Left lung (tissue), 10 donors: ENCODE measurements around the gene ZBTB38. TPM values are rescaled to one million over a fixed set of nuclear protein-coding genes. Genes with fewer than 3 reads are reported as not detected.

Experiments used
- ATAC-seq: fragments of 200-7000 bp; cut with Tn5 transposase; one replicate; pipeline ENCODE4 v1.9.1; 2020; ENCODE audit warnings: moderate library complexity
- DNase-seq, 4 donors: peaks; one replicate each; pipeline ENCODE4 v3.0.0-alpha.2; 2013 to 2020
- H3K27ac ChIP-seq, 2 donors: fragments of 200-600 bp; sonication (generic) in 1 of 2; one replicate each; pipeline versions ENCODE4 v1.5.0 to v1.8.0; 2020 to 2021
- H3K27me3 ChIP-seq, 2 donors: fragments of 200-600 bp; sonication (generic) in 1 of 2; one replicate each; pipeline versions ENCODE4 v1.5.0 to v1.8.0; 2020 to 2021
- H3K36me3 ChIP-seq, 2 donors: fragments of 200-600 bp; sonication (generic) in 1 of 2; one replicate each; pipeline versions ENCODE4 v1.5.0 to v1.8.0; 2020 to 2021
- H3K4me1 ChIP-seq, 2 donors: fragments of 200-600 bp; one replicate each; pipeline ENCODE4 v1.8.0; 2021
- H3K4me3 ChIP-seq, 2 donors: fragments of 200-600 bp; sonication (generic) in 1 of 2; one replicate each; pipeline versions ENCODE4 v1.5.0 to v1.8.0; 2020 to 2021; ENCODE audit warnings: mild to moderate bottlenecking in 1 of 2
- H3K9me3 ChIP-seq, 2 donors: fragments of 200-600 bp; sonication (generic) in 1 of 2; one replicate each; pipeline versions ENCODE4 v1.5.0 to v1.8.0; 2020 to 2021
- intact Hi-C, 2 donors: fragments of 100-400 bp; cut with DNase I; formaldehyde crosslinking; loops; one replicate each; pipeline versions ENCODE4 v1.11.2 to v1.14.2; 2022
- polyA plus RNA-seq, 6 donors: library from polyadenylated mRNA; unstranded; fragments of 120-200 nt; gene quantifications; one replicate each; pipeline ENCODE4 v1.2.1, GENCODE V29; 2013; ENCODE audit not compliant: insufficient read length in 6 of 6
- total RNA-seq, 2 donors: library from RNA; stranded (reverse); fragmentation: NEBNext Ultra II Directional; extraction: Animal tissue kit (Norgen Biotek cat#: 25700); gene quantifications; one replicate each; pipeline ENCODE4 v1.2.1, GENCODE V29; 2021
- TF ChIP-seq, protein P1 (sequence below), 2 donors: fragments of 200-600 bp; sonication (generic) in 1 of 2; IDR thresholded peaks; one replicate each; pipeline versions ENCODE4 v1.5.0 to v1.8.0; 2021; ENCODE audit warnings: antibody characterized with exemption in 2 of 2
- donor health status: DM: no; HTN: yes; CAD: no.
- donor health status: DM: no; HTN: no; CAD: no.

ZBTB38 gene
- total and polyA plus RNA-seq, 8 donors, result 71.7 to 91.4 (median 82.6) TPM

DNA sequence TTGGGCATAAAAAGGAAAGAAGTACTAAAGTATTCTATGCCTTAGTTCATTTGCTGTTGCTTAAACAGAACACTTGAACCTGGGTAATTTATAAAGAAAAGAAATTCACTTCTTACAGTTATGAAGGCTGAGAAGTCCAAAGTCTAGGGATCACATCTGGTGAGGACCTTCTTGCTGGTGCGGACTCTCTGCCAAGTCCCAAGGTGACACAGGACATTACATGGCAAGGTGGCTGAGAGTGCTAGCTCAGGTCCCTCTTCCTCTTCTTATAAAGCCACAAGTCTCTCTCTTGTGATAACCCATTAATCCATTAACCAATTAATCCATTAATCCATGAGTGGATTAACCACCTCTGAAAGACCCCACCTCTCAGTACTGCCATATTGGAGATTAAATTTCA, 3.1 kb upstream of the ZBTB38 start:
- Histone ChIP-seq H3K27ac (peak overlapping the region in 1 of 2 donors; percentile 85), H3K36me3 (no peaks in the 10 kb centered on the region), H3K27me3 (no peaks in the 10 kb centered on the region), H3K4me3 (no peak overlapping the region), H3K9me3 (no peaks in the 10 kb centered on the region), H3K4me1 (peaks cover 31 to 50% of the 10 kb centered on the region in 2 donors)
- TF ChIP-seq, protein P1, sequence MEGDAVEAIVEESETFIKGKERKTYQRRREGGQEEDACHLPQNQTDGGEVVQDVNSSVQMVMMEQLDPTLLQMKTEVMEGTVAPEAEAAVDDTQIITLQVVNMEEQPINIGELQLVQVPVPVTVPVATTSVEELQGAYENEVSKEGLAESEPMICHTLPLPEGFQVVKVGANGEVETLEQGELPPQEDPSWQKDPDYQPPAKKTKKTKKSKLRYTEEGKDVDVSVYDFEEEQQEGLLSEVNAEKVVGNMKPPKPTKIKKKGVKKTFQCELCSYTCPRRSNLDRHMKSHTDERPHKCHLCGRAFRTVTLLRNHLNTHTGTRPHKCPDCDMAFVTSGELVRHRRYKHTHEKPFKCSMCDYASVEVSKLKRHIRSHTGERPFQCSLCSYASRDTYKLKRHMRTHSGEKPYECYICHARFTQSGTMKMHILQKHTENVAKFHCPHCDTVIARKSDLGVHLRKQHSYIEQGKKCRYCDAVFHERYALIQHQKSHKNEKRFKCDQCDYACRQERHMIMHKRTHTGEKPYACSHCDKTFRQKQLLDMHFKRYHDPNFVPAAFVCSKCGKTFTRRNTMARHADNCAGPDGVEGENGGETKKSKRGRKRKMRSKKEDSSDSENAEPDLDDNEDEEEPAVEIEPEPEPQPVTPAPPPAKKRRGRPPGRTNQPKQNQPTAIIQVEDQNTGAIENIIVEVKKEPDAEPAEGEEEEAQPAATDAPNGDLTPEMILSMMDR (IDR thresholded peaks at IDR 0.05), result no peak
- intact Hi-C loops, result no loop called here
- no peak for DNase-seq
- ATAC-seq, result no peak

GRCh38 chr3:141366285-141367037, 1.8 kb upstream of the ZBTB38 start:
- DNase-seq (peak in 2 of 4 donors; percentile 57 to 64), ATAC-seq (peak; percentile 22)
- Histone ChIP-seq H3K9me3 (no peaks in the 10 kb centered on the region), H3K27ac (peak overlapping the region; percentile 85 to 97), H3K27me3 (no peaks in the 10 kb centered on the region), H3K36me3 (no peaks in the 10 kb centered on the region), H3K4me3 (no peak overlapping the region), H3K4me1 (peaks cover 31 to 53% of the 10 kb centered on the region in 2 donors)
- intact Hi-C loops, result no loop called here
- TF ChIP-seq, protein P1 (IDR thresholded peaks at IDR 0.05), result no peak

DNA sequence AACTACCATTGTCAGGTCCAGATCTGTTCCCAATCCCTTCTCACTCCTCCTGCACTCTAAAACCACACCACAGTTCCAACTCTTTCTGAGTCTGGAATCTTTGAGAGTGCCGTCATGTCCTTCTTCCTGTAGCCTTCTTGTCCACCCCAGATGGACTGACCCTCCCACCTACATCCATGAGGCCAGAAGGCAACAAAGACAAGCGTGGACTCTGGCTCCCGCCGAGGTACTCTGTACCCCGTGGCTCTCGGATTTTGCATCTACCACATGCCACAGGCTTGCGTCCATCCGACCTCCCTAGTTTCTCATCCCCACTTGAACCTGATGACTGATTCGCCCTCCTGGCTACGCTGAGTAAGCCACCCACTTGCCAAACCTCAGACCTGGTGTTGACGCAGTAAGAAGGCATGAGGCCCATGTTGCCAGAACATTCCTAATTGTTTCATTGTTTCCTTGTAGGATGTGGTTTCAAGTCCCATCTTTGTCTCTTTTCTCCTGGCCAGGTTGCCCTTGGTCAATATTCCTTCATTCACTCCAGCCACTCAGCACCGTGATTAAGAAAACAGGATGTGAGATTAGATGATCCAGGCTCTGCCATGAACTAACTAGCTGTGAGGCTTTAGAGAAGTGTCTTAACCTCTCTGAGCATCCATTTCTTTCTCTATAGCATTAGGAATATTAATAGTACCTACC, 1.1 kb upstream of the ZBTB38 start:
- intact Hi-C loops, result no loop called here
- Histone ChIP-seq H3K4me3 (no peak overlapping the region), H3K36me3 (no peaks in the 10 kb centered on the region), H3K4me1 (peaks cover 31 to 53% of the 10 kb centered on the region in 2 donors), H3K27me3 (no peaks in the 10 kb centered on the region), H3K9me3 (no peaks in the 10 kb centered on the region), H3K27ac (peak overlapping the region; percentile 85 to 97)
- ATAC-seq (peak; percentile 5), DNase-seq (peak in 1 of 4 donors; percentile 45)
- TF ChIP-seq, protein P1 (IDR thresholded peaks at IDR 0.05), result no peak

DNA sequence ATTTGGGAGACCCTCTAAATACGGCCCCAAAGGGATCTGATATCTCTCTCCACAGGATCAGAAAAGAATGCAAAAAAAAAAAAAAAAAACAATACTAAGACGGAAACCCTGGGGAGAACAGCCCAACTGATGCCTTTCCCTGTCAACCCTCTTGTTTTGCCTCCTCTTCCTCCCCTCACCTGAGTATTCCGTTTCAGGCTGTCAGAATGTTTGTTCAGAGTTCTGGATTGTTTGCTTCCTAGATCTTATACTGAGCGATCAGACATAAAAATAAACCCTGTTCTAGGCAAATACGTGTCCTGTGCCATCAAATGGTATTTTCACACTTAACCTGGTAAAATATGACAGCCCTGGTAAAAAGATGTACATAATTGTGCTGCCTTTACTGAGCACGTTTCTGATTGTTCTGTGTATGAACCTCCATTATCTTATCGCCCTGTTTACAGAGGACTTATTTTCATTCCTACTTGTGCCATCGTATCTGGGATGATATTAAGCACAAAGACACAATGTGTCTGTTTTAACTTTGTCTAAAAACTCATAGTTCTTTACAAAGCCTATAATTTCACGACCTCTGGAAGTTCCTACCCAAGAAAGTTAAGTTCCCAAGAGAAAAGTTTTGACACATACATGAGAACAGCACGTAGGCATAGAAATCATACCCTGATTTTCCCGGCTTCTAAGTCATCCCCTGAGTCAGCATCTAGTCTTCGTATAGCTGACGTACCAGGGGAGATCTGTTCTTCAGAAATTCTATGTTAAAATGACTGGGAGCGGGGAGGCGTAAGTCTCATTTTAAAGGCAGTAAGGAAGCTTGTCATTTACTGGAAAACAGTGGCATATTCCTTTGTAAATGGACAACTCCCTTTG, 856 bp downstream of the ZBTB38 start:
- Histone ChIP-seq H3K9me3 (no peaks in the 10 kb centered on the region), H3K27me3 (no peaks in the 10 kb centered on the region), H3K27ac (peak overlapping the region; percentile 85 to 97), H3K36me3 (peaks cover 0 to 5% of the 10 kb centered on the region in 2 donors), H3K4me3 (peak overlapping the region; percentile 20 to 39), H3K4me1 (peaks cover 31 to 53% of the 10 kb centered on the region in 2 donors)
- intact Hi-C loops, result no loop called here
- DNase-seq (no peak), ATAC-seq (no peak)
- TF ChIP-seq, protein P1 (IDR thresholded peaks at IDR 0.05), result no peak
